AML-193 (cell line): Measurements from ENCODE around the gene SETD1B.
"Not testable (repeated sequence)": the region's sequence is repeated elsewhere in the genome, so short reads cannot be mapped to it uniquely, and the experiment has no call there.

ENCODE experiments used
- DNase-seq, 2 experiments: peaks; one replicate each; lab custom pipeline; 2025; lab: John Stamatoyannopoulos, UW

SETD1B gene

GRCh38 chr12:121825041-121825523 is 21.3 kb downstream of the SETD1B start:
- no peak for DNase-seq

- no peak for DNase-seq
Observed at GRCh38 chr12:121826318-121827150, 22.7 kb downstream of the SETD1B start.

GRCh38 chr12:121827351-121828099 is 23.7 kb downstream of the SETD1B start:
- no peak for DNase-seq

- no peak for DNase-seq
Observed at GRCh38 chr12:121828306-121828705, 24.5 kb downstream of the SETD1B start.

GRCh38 chr12:121828826-121829225 is 25.0 kb downstream of the SETD1B start:
- no peak for DNase-seq

GRCh38 chr12:121829250-121829918 is 25.6 kb downstream of the SETD1B start:
- DNase-seq: no peak

GRCh38 chr12:121830134-121830533 is 26.3 kb downstream of the SETD1B start:
- DNase-seq: no peak

- DNase-seq: no peak
Observed at GRCh38 chr12:121830588-121831265, 26.9 kb downstream of the SETD1B start.

GRCh38 chr12:121831571-121832245 is 27.9 kb downstream of the SETD1B start:
- no peak for DNase-seq

- DNase-seq: no peak
Observed at GRCh38 chr12:121837680-121838079, 33.9 kb downstream of the SETD1B start.

- DNase-seq: no peak
Observed at GRCh38 chr12:121838126-121838525, 34.3 kb downstream of the SETD1B start.

- DNase-seq: peak; percentile 93
Observed at GRCh38 chr12:121839106-121839992, 35.5 kb downstream of the SETD1B start.

GRCh38 chr12:121839993-121840761 is 36.4 kb downstream of the SETD1B start:
- DNase-seq: no peak

GRCh38 chr12:121843236-121843982 is 39.6 kb downstream of the SETD1B start:
- DNase-seq: no peak

- peak; percentile 39 to 45 for DNase-seq
Observed at GRCh38 chr12:121845701-121846100, 41.9 kb downstream of the SETD1B start.

- DNase-seq: no peak
Observed at GRCh38 chr12:121849211-121849610, 45.4 kb downstream of the SETD1B start.

- peak in 1 of 2 experiments; percentile 32 for DNase-seq
Observed at GRCh38 chr12:121849665-121850064, 45.9 kb downstream of the SETD1B start.

GRCh38 chr12:121852392-121852791 is 48.6 kb downstream of the SETD1B start:
- DNase-seq: not testable (repeated sequence)
